HG03097 (cell line): ENCODE measurements around the gene C1QTNF1.
"Not testable (repeated sequence)": the region's sequence is repeated elsewhere in the genome, so short reads cannot be mapped to it uniquely, and the experiment has no call there.

Experiments used
- ATAC-seq: cut with Tn5 transposase; IDR thresholded peaks from one replicate; pipeline ENCODE4 v1.9.1; 2021; ENCODE audit not compliant: unreplicated experiment, low FRiP score

C1QTNF1 gene

DNA sequence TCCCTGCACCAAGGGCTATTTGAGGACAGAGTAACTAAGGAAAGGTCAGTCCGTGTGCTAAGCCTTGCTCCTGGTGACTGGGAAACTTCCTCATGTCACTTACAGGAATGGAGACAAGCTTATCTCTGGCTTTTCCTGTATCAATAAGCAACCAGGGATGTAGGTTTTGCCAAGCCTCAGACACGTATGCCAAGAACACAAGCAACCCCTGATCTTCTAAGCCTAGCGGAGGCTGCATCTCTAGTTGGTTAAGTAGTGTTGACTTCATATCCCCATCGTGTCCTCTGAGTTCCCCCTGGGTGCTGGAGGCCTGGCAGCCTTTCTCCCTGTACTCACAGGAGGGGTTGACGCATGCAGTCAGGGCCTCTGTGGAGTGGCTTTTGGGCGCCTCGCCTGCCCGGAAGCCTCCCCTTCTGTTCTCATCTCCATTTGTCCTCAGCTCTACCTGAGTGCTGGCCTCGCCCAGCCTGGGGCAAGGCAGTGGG is 1.4 kb upstream of the C1QTNF1 start:
- ATAC-seq, result no peak

DNA sequence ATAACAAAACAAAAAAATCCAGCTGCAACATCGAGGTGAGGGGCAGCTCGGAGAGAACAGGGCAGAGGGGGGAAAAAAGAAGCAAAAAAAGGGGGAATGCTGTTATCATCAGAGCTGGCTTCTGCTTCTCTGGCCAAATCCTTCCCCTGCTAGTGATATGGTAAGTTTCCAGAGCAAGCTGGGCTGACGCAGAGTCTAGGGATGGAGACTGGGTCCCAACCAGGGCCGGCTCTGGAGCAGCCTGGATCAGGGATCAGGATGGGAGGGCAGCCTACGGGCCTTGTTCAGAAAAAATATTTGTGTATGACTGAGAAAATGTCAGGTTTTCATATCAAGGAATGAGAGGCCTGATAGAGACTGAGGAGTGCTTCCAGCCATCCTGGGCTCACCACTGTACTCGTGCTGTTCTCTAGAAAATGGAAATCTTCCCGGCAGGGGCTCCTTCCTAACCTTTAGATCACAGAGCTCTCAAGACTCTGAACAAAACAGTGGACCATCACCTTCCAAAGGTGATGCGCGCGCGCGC is 726 bp upstream of the C1QTNF1 start:
- ATAC-seq, result no peak

DNA sequence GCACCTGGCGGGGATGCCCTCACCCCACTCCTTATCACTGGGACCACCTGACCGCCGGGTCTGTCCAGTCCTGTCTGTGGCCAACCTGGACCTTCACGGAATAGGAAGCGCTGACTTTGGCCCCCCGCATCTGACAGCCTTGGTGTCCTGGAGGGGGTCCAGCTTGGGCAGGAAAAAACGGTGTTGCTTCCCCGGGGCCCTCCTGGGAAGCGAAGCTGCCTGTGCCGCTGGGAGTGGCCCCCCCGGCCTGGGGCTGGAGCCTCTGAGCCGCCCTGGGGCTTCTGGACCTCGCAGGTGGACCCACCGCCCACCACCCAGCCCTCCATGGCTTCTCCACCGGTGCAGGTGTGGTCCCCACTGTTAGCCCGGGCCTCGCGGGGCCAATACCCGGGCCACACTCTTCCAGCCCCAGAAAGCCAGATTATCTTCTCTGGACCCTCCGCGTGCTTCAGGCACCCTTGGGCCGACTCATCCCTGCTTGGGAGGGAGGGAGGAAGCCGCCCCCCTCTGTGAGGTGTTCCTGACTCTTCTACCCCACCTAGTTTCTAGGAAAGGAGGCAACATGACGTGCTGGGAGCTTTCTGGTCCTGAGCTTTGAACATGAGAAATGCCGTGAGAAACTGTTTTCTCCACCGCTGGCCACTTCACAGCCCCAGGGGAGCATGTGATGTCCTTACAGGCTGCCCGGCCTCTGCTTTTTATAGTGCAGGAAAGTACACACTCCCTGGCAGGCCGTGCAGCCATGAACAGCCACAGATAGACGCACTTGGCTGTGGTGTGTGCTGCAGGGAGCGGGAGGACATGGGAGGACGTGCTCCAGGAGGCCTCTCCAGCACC is 1.1 kb downstream of the C1QTNF1 start:
- no peak for ATAC-seq

DNA sequence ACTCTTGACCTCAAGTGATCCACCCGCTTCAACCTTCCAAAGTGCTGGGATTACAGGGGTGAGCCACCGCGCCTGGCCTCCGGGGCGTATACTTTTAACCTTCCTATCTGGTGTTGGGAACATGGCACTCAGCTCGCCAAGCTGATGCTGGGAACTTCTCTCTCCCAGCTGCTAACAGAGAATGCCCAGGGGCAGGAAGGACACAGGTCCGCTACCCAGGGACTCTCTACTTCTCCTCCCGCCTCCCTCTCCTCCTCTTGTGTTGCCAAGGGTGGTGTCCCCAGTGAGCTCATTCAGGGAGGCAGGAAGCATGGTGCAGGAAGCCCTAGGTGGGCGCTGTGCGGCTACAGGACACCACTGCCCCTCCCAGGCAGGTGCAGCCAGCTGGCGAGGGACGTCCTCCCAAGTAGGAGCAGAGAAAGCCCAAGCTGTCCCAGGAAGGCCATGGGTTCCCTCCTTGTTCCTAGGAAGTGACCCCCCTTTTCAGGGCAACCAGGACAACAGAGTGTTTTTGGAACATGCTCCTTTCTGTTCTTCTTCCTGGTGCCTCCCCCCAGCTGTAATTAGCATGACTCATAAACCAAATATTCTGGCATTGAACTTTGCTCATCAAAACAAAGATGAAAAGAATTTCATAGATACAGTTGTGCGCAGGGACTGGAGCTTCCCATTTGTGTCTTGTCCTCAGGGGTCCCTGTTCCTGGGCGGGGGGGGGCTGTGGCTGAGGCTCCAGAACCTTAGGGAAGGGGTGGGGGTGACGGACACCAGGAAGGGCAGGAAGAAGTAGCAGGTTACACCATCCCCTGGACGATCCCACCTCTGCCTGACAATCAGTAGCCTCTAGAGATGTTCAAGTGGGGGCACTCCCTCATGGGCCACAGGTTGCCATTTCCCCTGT is 2.7 kb downstream of the C1QTNF1 start:
- ATAC-seq, result no peak

DNA sequence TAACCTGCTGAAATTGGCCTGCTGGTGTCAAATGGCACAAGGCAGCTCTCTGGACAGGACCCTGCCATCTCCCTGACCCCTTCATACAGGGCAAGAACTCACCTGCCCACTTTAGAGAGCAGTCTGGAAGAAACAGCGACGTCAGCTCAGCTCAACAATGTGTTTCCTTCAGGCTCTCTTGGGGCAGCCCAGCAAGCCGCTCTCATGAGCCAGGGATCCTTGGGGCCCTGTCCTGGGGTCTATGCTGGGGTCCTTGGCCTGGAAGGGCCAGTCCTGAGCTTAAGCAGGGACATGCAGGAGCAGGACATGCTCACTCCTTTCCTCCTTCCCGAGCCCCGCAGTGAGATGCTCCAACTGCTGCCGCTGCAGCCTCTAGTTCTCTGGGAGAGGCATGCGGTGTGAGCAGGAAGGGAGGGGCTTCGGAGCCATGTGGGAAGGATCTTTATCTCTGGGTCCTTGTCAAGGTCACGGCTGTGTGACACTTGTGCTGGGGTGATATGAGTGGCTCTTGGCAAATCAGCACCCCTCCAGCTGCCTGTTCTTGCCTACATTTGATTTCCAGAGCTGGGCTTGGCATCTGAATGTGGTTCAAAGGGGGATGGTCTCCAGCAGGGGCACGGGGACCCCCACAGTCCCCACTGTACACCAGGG is 3.4 kb downstream of the C1QTNF1 start:
- no peak for ATAC-seq

DNA sequence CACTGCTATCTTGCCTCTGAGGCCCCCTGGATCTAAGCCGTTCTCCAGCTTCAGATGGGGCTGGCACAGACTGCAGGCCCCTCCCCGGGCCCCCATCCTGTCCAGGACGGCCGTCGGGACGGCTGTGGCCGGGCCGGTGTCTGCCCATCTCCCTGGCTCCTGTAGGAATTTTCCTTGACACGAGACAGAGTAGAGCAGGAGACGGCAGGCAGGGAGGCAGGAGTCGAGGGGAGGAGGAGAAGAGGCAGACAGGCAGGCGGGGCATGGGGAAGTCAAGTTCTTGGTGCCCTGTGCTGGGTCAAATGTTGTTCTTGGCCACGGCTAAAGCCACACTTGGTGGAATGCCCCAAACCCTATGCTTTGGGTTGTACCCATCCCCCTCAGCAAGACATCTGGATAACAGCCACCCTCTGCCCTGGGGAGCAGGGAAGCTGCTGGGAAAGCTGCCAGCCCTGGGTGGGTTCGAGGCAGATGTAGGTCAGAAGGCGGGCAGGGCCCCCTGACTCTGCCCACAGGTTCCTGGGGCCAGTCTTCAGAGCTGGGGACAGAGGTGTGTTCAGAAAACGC is 4.0 kb downstream of the C1QTNF1 start:
- ATAC-seq, result no peak

DNA sequence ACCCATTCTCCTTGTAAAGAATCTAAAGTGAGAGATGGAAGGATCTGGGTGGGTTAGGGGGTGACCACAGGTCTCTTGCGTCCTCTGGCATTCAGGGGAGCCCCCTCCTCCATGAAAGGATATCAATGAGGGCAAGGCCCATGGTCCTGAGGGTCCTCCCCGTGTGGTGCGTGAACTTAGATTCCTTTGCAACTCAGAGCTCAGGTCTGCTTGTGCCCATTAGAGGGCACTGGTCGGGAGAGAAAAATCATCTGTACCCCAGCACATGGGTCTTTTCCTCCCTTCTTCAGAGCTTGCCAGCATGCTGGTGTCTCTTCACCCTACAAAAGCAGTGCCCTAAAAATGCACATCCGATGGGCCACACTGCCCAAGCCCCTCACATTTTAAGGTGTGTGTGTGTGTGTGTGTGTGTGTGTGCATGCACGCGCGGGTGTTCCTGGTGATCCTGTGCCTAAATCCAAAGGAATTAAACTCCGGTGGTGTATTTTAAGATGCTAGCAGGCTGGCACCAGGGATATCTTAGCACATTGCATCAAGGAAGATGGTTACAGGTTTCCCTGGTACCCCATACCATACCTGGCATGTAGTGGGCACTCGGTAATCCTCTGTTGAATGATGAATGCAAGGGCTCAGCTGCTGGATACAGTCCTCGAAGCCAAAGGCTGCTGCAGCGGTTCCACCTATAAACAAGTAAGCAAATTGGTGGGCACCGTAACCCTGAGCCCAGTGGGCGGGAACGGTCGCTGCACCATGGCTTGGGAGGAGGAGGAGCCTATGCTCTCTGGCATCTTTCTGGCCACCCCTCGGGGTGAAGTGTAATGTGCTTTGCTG is 4.7 kb downstream of the C1QTNF1 start:
- ATAC-seq, result no peak

DNA sequence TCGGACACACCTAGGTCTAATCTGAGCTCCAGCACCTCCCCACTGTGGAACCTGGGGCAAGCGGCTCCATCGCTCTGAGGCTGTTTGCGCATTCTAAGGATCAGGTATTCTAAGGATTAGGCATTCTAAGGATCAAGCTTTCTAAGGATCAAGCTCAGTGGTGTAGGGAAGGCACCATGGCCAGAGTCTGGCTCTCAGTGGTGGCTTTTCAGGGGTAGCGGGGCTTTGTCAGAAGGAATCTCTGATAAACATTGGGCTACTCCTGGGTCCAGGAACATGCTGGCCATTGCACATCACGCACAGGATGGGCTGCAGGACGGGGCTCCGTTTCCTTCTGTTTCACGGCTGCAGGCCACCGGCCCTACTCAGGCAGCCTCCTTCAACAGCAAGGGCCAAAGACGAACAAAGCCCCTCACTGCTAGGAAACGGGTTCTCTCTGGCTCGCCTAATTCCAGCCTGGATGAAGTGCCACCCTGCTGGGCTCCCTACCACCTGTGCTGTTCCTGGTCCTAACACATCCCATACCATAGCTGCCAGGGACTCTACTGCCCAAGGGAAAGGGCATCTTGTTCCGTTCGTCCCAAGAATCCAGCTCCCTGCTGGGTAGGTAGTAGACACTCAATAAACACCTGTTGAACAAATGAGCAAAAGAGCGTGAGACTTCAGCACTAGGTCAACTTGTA is 5.5 kb downstream of the C1QTNF1 start:
- ATAC-seq, result no peak

DNA sequence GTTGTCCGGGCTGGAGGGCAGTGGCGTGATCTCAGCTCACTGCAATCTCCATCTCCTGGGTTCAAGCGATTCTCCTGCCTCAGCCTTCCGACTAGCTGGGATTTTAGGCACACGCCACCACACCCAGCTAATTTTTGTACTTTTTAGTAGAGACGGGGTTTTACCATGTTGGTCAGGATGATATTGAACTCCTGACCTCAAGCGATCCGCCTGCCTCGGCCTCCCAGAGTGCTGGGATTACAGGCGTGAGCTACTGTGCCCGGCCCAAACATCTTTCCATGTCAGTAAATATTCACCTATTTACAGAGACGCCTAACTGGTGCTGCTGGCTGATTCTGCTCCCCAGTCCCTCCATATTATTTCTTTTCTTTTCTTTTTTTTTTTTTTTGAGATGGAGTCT is 6.7 kb downstream of the C1QTNF1 start:
- not testable (repeated sequence) for ATAC-seq

DNA sequence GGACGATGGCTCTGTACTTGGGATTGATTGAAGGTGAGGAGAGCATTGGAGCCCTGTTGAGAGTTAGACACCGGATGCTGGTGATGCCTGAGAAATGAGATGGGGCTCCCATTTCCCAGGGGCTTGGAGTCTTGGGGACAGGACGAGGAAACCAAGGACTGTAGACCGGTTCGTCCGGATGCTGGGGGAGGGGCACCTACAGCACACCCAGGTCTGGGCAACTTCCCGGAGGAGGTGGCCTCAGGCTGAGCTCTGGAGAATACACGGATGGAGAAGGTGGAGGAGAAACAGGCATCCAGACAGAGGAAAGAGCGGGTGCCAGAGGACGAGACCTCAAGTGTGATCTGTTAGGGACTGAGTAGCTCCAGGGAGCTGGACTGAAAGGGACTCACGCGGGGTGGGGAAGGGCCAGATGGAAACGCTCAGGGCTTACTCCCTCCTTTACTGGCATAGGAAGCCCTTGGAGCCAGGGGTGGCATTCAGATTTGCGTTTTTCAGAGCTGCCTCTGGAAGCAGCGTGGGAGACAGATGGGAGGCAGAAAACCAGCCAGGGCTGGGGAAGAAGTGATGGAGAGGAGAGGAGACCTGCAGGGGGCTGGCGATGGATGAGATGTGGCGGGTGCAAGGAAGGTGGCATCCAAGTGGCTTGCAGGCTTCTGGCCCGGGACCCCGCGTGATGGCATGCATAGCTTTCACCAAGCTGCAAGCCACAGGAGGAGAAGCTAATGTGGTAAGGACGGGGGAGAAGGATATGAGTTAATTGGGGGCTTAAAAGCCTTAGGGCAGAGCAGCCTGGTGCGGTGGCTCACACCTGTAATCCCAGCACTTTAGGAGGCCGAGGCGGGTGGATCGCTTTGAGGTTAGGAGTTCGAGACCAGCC is 8.3 kb downstream of the C1QTNF1 start:
- ATAC-seq, result no peak

DNA sequence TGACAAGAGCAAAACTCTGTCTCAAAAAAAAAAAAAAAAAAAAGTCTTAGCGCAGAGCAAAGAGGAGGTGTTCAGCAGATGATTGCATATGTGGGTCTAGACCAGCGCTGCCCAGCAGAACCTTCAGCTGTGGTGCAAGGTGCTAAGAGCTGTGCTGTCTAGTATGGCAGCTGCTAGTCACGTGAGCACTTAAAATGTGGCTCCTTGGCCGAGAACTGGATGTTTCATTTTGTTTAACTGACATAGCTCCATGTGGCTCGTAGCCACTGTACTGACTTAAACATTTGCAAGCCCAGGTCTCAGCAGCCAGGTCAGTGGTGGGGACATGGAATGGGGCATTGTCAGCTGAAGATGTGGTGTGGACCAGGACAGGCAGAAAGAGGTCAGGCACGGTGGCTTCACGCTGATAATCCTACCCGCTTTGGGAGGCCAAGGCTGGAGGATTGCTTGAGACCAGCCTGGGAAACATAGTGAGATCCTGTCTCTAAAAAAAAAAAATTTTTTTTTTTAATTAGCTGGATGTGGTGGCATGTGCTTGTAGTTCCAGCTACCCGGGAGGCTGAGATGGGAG is 9.2 kb downstream of the C1QTNF1 start:
- ATAC-seq, result no peak

DNA sequence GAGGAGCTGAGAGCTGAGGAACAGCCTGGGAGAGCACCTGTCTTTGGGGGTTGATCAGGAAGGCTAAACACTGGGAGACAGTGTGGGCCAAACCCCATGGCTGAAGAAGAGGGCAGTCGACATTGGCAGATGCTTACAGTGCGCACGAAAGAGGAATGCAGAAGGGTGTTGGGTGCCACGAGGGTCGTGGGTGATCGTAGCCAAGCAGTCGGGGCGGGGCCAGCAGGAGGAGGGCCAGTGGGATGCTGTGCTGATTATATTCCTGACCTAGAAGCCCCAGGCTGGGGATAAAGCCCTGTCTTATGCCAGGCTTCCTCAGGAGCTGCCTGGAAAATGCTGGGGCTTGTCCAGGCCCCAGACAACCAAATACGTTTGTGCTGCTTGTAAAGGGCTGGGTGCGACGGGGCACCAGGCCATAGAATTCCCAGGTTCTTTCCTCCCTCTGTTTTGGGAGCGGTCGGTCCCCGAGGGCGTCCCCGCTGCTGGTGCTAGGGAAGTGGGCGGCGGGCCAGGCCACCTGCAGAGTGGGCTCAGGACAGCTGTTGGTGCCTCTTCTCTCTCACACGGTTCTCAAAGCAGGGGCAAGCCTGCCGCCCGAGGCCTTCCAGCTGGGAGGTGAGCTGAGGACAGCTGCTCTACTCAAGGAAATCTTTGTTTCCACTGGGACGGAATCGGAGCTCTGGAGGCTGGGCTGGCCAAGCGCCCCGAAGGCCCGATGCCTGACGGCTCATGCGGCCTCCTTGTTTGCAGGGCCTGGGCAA is 10.0 kb downstream of the C1QTNF1 start:
- no peak for ATAC-seq

DNA sequence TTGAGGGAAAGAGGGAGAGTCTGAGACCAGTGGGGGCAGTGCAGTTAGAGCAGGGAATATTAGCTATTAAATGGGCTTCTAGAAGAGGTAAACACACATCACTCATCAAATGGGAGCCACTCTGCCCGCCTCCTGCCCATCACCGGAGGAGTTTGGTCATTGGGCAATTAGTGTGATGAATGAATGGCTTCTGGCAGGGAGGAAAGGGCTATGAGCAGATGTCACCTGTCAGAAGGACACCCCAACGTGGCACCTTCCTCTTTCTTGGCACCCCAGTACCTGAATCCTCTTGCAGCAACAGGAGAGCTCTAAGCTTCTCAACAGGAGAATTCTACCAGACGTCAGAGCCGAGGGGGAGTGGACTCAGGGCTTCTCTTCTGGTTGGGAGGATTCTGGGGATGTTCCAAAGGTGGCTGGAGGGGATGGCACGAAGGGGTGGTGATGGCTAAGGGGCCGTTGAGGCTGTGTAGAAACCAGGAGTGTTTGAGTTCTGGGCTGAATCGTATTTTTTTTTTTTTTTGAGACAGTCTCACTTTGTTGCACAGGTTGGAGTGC is 11.0 kb downstream of the C1QTNF1 start:
- no peak for ATAC-seq

DNA sequence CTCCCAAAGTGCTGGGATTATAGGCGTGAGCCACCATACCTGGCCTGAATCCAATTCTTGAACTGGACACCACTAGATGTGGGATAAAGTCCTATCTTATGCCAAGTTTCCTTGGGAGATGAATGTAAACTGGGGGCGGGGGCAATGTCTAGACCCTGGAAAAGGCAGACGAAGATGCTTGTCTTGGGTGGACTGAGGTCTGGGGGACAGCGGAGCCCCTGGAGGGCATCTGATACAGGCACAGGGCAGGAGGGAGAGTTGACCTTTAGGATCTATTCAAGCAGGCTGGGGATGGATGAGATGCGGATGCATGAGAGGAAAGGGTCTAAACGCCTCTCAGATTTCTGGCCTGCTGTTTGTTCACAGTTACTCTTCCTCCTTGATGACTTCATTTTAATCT is 11.7 kb downstream of the C1QTNF1 start:
- no peak for ATAC-seq

DNA sequence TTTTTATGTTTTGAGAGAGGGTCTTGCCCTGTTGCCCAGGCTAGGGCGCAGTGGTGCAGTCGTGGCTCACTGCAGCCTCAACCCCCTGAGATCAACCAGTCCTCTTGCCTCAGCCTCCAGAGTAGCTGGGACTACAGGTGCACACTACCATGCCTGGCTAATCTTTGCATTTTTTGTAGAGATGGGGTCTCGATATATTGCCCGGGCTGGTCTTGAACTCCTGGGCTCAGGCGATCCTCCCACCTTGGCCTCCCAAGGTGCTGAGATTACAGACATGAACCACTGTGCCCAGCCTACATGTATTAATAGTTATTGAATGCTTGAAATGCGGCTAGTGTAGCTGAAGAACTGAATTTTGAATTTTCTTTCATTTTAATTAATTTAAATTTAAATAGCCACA is 12.2 kb downstream of the C1QTNF1 start:
- ATAC-seq, result no peak

DNA sequence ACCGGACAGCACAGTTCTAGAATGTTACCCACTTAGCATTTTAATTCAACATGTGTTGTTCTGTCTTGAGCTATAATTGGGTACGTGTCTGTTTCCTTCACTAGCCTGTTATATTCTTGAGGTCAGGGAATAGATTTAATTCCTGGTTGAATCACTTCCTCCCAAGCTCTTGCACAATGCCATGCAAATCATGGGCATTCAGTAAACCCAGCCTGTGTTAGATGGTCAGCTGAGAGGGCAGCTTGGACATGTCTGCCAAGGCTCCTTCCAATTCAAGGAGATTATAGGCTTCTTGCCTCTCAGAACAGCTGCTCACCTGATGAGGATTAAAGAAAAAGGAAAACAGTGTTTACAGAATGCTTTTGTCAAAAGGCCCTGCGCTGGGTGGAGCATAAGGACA is 12.6 kb downstream of the C1QTNF1 start:
- ATAC-seq, result no peak
